Upper lobe of left lung (tissue), 6 donors: ENCODE results near the gene FOXP1. TPM values are rescaled to one million over a fixed set of nuclear protein-coding genes. Genes with fewer than 3 reads are reported as not detected.

ENCODE experiments used
- ATAC-seq, 2 donors: fragments of 200-7000 bp; cut with Tn5 transposase; one replicate each; pipeline ENCODE4 v1.9.1; 2022; ENCODE audit warnings: mild to moderate bottlenecking in 2 of 2, moderate library complexity in 2 of 2; ENCODE audit not compliant: low FRiP score in 2 of 2
- DNase-seq, 2 donors: peaks; one replicate each; pipeline ENCODE4 v3.0.0-alpha.2; 2019 to 2020
- H3K27ac ChIP-seq, 4 donors: fragments of 200-600 bp; sonication (generic); one replicate each; pipeline ENCODE4 v1.5.1; 2016 to 2019
- H3K27me3 ChIP-seq, 4 donors: fragments of 200-600 bp; sonication (generic); one replicate each; pipeline ENCODE4 v1.5.1; 2017 to 2019
- H3K36me3 ChIP-seq, 4 donors: fragments of 200-600 bp; sonication (generic); one replicate each; pipeline ENCODE4 v1.5.1; 2016 to 2019
- H3K4me1 ChIP-seq, 4 donors: fragments of 200-600 bp; sonication (generic); one replicate each; pipeline ENCODE4 v1.5.1; 2018 to 2019
- H3K4me3 ChIP-seq, 4 donors: fragments of 200-600 bp; sonication (generic); one replicate each; pipeline ENCODE4 v1.5.1; 2017 to 2019; ENCODE audit warnings: mild to moderate bottlenecking in 2 of 4, moderate library complexity in 1 of 4
- H3K9me3 ChIP-seq, 4 donors: fragments of 200-600 bp; sonication (generic); one replicate each; pipeline ENCODE4 v1.5.1; 2018 to 2019
- CTCF ChIP-seq, 6 experiments: fragments of 450-650 bp in 4 of 6; fragments of 200-600 bp in 2 of 6; sonication (generic) in 2 of 6; IDR thresholded peaks; one replicate each; pipeline ENCODE4 v1.5.1; 2016 to 2019; ENCODE audit warnings: antibody characterized with exemption in 6 of 6
- EP300 ChIP-seq, 4 donors: sonication (generic); formaldehyde crosslinking; IDR thresholded peaks; one replicate each; pipeline ENCODE4 v1.5.1; 2017; ENCODE audit warnings: antibody characterized with exemption in 4 of 4, control low read depth in 2 of 4
- POLR2A ChIP-seq, 4 donors: fragments of 450-650 bp; IDR thresholded peaks; one replicate each; pipeline ENCODE4 v1.5.1; 2016 to 2017; ENCODE audit warnings: antibody characterized with exemption in 4 of 4, mild to moderate bottlenecking in 2 of 4
- POLR2AphosphoS5 ChIP-seq, 2 donors: sonication (generic); formaldehyde crosslinking; IDR thresholded peaks; one replicate each; pipeline ENCODE4 v1.5.1; 2017; ENCODE audit warnings: antibody characterized with exemption in 2 of 2
- WGBS, 2 donors: methylation state at CpG; one replicate each; pipeline ENCODE4 v1.1.5; 2017 to 2018; 5-methylcytosine and 5-hydroxymethylcytosine counted together
- total RNA-seq, 6 donors: library from RNA; depleted of rRNA in 4 of 6; stranded (reverse); fragments of >200 nt in 4 of 6; gene quantifications; one replicate each; pipeline versions ENCODE4 v1.1.0 to v1.2.1, GENCODE V29; 2016 to 2021
- donor health status: DM: no; HTN: no; CAD: no; lungs with moderate emphysema.
- donor health status: DM: no; HTN: yes; CAD: no; lungs with severe emphysema.

Gene FOXP1
- total RNA-seq, 6 donors from 2014 or later, result 103 to 248 (median 134) TPM

- no peak for TF ChIP-seq EP300 (IDR thresholded peaks at IDR 0.05)
- TF ChIP-seq POLR2AphosphoS5 (IDR thresholded peaks at IDR 0.05), result no peak
- TF ChIP-seq POLR2A (IDR thresholded peaks at IDR 0.05), result no peak
- Histone ChIP-seq H3K36me3 (no peaks in the 10 kb centered on the region), H3K27me3 (no peaks in the 10 kb centered on the region), H3K4me1 (peaks cover 9 to 61% (median 19%) of the 10 kb centered on the region in 4 donors), H3K27ac (no peak overlapping the region), H3K4me3 (no peak overlapping the region), H3K9me3 (no peaks in the 10 kb centered on the region)
- WGBS, 2 donors, result 46 to 56% methylated on average over 4 of the region's 4 CpGs
- ATAC-seq, result no peak
- no peak for DNase-seq
Measured at GRCh38 chr3:71451060-71451459, 132.5 kb downstream of the FOXP1 start.

- 73 to 83% methylated on average over 6 of the region's 6 CpGs for WGBS, 2 donors
- TF ChIP-seq POLR2A (IDR thresholded peaks at IDR 0.05) (no peak), CTCF (IDR thresholded peaks at IDR 0.05) (no peak), POLR2AphosphoS5 (IDR thresholded peaks at IDR 0.05) (no peak), EP300 (IDR thresholded peaks at IDR 0.05) (no peak)
- no peaks in the 10 kb centered on the region for H3K9me3 ChIP-seq
- no peak overlapping the region for H3K4me3 ChIP-seq
- no peak overlapping the region for H3K27ac ChIP-seq
- H3K27me3 ChIP-seq, result no peaks in the 10 kb centered on the region
- DNase-seq (no peak), ATAC-seq (no peak)
- H3K36me3 ChIP-seq, result no peaks in the 10 kb centered on the region
- H3K4me1 ChIP-seq, result peaks cover 7 to 65% (median 21%) of the 10 kb centered on the region in 4 donors
Measured at GRCh38 chr3:71450162-71450561, 133.4 kb downstream of the FOXP1 start.

- H3K9me3 ChIP-seq, result no peaks in the 10 kb centered on the region
- 59 to 70% methylated on average over 5 of the region's 5 CpGs for WGBS, 2 donors
- peak overlapping the region in 1 of 4 donors; percentile 20 for H3K27ac ChIP-seq
- DNase-seq (no peak), ATAC-seq (no peak)
- peaks cover 24 to 83% (median 40%) of the 10 kb centered on the region in 4 donors for H3K4me1 ChIP-seq
- H3K36me3 ChIP-seq, result no peaks in the 10 kb centered on the region
- no peaks in the 10 kb centered on the region for H3K27me3 ChIP-seq
- TF ChIP-seq EP300 (IDR thresholded peaks at IDR 0.05), result no peak
- TF ChIP-seq CTCF (IDR thresholded peaks at IDR 0.05), result no peak
- TF ChIP-seq POLR2A (IDR thresholded peaks at IDR 0.05), result no peak
- no peak for TF ChIP-seq POLR2AphosphoS5 (IDR thresholded peaks at IDR 0.05)
- no peak overlapping the region for H3K4me3 ChIP-seq
Measured at GRCh38 chr3:71447803-71448202, 135.7 kb downstream of the FOXP1 start.

GRCh38 chr3:71447197-71447596 lies 136.3 kb downstream of the FOXP1 start:
- 62 to 71% methylated on average over 2 of the region's 2 CpGs for WGBS, 2 donors
- DNase-seq (no peak), ATAC-seq (no peak)
- Histone ChIP-seq H3K36me3 (no peaks in the 10 kb centered on the region), H3K27ac (no peak overlapping the region), H3K9me3 (no peaks in the 10 kb centered on the region), H3K4me1 (peaks cover 24 to 87% (median 44%) of the 10 kb centered on the region in 4 donors), H3K27me3 (no peaks in the 10 kb centered on the region), H3K4me3 (no peak overlapping the region)
- TF ChIP-seq POLR2AphosphoS5 (IDR thresholded peaks at IDR 0.05), result no peak
- TF ChIP-seq POLR2A (IDR thresholded peaks at IDR 0.05), result no peak
- TF ChIP-seq EP300 (IDR thresholded peaks at IDR 0.05), result no peak
- no peak for TF ChIP-seq CTCF (IDR thresholded peaks at IDR 0.05)

- Histone ChIP-seq H3K4me3 (no peak overlapping the region), H3K9me3 (no peaks in the 10 kb centered on the region), H3K4me1 (peaks cover 28 to 87% (median 49%) of the 10 kb centered on the region in 4 donors), H3K27ac (no peak overlapping the region), H3K36me3 (no peaks in the 10 kb centered on the region), H3K27me3 (no peaks in the 10 kb centered on the region)
- DNase-seq (no peak), ATAC-seq (no peak)
- TF ChIP-seq POLR2AphosphoS5 (IDR thresholded peaks at IDR 0.05), result no peak
- no peak for TF ChIP-seq EP300 (IDR thresholded peaks at IDR 0.05)
- TF ChIP-seq POLR2A (IDR thresholded peaks at IDR 0.05), result no peak
- TF ChIP-seq CTCF (IDR thresholded peaks at IDR 0.05), result no peak
- WGBS, 2 donors, result 85 to 92% methylated on average over 1 of the region's 1 CpG
Measured at GRCh38 chr3:71446734-71447133, 136.8 kb downstream of the FOXP1 start.
